Neural cell (in vitro differentiated cells): ENCODE measurements around the gene ABCC5.

Experiments used
- EP300 ChIP-seq: fragments of 450-650 bp; conservative IDR thresholded peaks from 2 replicates; pipeline ENCODE4 v1.6.1; 2014; ENCODE audit warnings: antibody characterized with exemption, mild to moderate bottlenecking, moderate library complexity; ENCODE audit not compliant: poor library complexity, severe bottlenecking
- EZH2 ChIP-seq: fragments of 200-600, 300-800 bp; shearing (Covaris generic), sonication (generic); IDR thresholded peaks from 2 replicates; pipeline ENCODE4 v1.6.1; 2014; ENCODE audit warnings: antibody characterized with exemption, low read length, borderline replicate concordance, mild to moderate bottlenecking; ENCODE audit not compliant: insufficient read depth, poor library complexity, severe bottlenecking
- RAD21 ChIP-seq: fragments of 450-650 bp; conservative IDR thresholded peaks from 2 replicates; pipeline ENCODE4 v1.6.1; 2014; ENCODE audit warnings: antibody characterized with exemption, mild to moderate bottlenecking, moderate library complexity
- TAF1 ChIP-seq: IDR thresholded peaks from 2 replicates; pipeline ENCODE4 v1.6.1; 2012; ENCODE audit warnings: low read depth
- TF ChIP-seq, protein P1 (sequence below): fragments of 450-650 bp; IDR thresholded peaks from 2 replicates; pipeline ENCODE4 v1.5.1; 2014; ENCODE audit warnings: antibody characterized with exemption, mild to moderate bottlenecking, moderate library complexity; ENCODE audit not compliant: poor library complexity, severe bottlenecking

DNA sequence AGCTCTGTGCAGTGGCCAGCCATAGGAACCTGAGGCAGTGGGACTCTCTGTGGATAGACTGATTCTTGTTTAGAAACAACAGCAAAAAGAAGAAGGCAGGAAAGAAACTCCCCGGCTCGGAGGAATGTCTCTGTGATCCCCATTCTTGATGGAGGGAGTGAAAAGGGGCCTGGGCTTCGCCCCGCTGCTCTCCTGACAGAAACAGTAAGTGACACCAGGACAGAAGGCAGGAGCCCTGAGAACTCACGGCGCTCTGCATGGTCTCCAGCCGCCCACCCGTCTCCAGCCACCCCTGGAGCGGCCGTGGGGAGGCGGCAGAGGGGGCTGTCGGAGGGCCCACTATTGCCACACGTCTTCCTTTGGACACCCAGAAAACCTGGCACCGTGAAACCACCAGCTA, 97.3 kb downstream of the ABCC5 start:
- TF ChIP-seq TAF1 = no peak
- TF ChIP-seq, protein P1, sequence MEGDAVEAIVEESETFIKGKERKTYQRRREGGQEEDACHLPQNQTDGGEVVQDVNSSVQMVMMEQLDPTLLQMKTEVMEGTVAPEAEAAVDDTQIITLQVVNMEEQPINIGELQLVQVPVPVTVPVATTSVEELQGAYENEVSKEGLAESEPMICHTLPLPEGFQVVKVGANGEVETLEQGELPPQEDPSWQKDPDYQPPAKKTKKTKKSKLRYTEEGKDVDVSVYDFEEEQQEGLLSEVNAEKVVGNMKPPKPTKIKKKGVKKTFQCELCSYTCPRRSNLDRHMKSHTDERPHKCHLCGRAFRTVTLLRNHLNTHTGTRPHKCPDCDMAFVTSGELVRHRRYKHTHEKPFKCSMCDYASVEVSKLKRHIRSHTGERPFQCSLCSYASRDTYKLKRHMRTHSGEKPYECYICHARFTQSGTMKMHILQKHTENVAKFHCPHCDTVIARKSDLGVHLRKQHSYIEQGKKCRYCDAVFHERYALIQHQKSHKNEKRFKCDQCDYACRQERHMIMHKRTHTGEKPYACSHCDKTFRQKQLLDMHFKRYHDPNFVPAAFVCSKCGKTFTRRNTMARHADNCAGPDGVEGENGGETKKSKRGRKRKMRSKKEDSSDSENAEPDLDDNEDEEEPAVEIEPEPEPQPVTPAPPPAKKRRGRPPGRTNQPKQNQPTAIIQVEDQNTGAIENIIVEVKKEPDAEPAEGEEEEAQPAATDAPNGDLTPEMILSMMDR = no peak
- TF ChIP-seq RAD21 = no peak
- TF ChIP-seq EZH2 = no peak
- TF ChIP-seq EP300 = no peak
